Measurements from ENCODE around the gene DDX59.
A peak's percentile ranks its signal among the peaks of the same experiment; 100 is the strongest.

DDX59 gene

DNA sequence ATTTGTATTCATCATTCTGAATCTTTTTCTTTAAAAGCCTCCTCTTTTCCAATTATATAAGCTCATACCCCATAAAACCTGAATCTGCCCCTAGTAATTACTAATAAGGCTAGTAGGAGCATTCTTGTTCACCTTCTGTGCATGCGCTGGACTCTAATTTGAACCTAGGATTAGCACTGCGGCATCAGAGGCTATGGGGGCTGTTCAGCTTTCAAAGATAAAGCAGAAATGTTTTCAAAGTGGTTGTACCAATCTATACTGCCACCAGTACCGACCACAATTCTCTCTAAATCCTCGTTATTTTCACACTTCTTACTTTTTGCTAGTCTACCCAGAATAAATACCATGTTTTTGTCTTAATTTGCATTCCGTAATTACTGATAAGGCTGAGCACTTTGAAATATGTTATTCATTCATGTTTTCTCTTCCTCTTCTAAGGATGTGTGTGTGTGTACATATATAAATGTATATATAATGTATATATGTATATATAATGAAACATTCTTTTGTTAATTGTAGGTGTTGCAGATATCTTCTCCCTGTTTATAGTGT lies 1.6 kb upstream of the DDX59 start:
- H3K4me1 ChIP-seq (ENCODE audit: insufficient read depth, insufficient read length) = no peaks in the 10 kb centered on the region
- H3K4me3 ChIP-seq (ENCODE audit: insufficient read length, low read depth) = no peak overlapping the region
- H3K9me3 ChIP-seq (ENCODE audit: insufficient read depth, low read length) = no peaks in the 10 kb centered on the region
- TF ChIP-seq ZNF274 (IDR thresholded peaks at IDR 0.05; ENCODE audit: low read depth, low read length) (no peak), YY1 (IDR thresholded peaks at IDR 0.05; ENCODE audit: insufficient read depth, insufficient read length) (no peak), SUZ12 (IDR thresholded peaks at IDR 0.05; ENCODE audit: extremely low read depth, insufficient read depth, insufficient read length) (no peak)
- peaks cover 2% of the 10 kb centered on the region for H3K36me3 ChIP-seq (ENCODE audit: insufficient read depth, insufficient read length, low read length)
- no peak overlapping the region for H3K9ac ChIP-seq (ENCODE audit: insufficient read length, low read depth)
- no peaks in the 10 kb centered on the region for H3K27me3 ChIP-seq (ENCODE audit: insufficient read depth, insufficient read length)
- no peak for DNase-seq (ENCODE audit: low read depth, low spot score)

DNA sequence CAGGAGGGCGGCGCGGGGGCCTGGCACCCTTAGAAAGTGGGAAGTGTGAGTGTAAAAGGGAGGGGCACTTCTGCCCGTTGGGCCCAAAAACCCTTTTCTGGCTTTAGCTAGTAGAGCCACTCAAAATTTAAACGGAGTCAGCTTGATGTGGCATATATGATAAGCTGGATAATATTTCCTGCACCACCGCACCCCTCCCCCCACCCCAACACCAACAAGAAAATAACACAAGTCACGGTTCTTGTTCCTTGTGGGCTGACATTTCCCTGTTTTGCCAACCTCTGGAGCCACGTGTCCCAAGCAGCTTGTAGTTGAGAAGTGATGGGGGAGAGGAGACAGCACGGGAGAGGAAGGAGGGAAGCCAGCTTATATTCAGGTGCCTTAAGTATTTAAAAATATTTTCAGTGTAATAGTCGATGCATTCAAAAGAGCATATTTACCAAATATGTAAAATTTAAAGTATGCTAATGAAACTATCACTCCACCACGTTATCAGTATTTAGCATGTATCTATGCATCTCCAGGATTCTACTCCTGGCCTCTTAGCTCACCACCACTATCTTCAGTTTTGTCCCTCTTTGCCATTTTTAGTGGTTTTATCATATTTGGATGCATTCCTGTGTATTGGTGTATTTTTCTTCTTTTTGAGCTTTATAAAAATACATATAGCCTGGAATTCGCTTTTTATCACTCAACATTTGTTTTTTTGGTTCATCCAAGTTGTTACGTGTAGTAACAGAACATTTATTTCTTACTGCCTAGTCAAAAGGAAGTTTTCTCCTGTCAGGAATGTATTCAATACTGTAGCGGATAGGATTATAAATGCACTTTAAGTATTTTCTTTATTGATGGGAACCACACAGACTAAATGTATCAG lies 773 bp upstream of the DDX59 start:
- no peaks in the 10 kb centered on the region for H3K4me1 ChIP-seq (ENCODE audit: insufficient read depth, insufficient read length)
- H3K4me3 ChIP-seq (ENCODE audit: insufficient read length, low read depth) = peak overlapping the region; percentile 64
- H3K36me3 ChIP-seq (ENCODE audit: insufficient read depth, insufficient read length, low read length) = peaks cover 10% of the 10 kb centered on the region
- H3K9ac ChIP-seq (ENCODE audit: insufficient read length, low read depth) = peak overlapping the region; percentile 52
- no peaks in the 10 kb centered on the region for H3K9me3 ChIP-seq (ENCODE audit: insufficient read depth, low read length)
- TF ChIP-seq ZNF274 (IDR thresholded peaks at IDR 0.05; ENCODE audit: low read depth, low read length) (no peak), YY1 (IDR thresholded peaks at IDR 0.05; ENCODE audit: insufficient read depth, insufficient read length) (no peak), SUZ12 (IDR thresholded peaks at IDR 0.05; ENCODE audit: extremely low read depth, insufficient read depth, insufficient read length) (no peak)
- DNase-seq (ENCODE audit: low read depth, low spot score) = peak; percentile 33
- H3K27me3 ChIP-seq (ENCODE audit: insufficient read depth, insufficient read length) = no peaks in the 10 kb centered on the region

DNA sequence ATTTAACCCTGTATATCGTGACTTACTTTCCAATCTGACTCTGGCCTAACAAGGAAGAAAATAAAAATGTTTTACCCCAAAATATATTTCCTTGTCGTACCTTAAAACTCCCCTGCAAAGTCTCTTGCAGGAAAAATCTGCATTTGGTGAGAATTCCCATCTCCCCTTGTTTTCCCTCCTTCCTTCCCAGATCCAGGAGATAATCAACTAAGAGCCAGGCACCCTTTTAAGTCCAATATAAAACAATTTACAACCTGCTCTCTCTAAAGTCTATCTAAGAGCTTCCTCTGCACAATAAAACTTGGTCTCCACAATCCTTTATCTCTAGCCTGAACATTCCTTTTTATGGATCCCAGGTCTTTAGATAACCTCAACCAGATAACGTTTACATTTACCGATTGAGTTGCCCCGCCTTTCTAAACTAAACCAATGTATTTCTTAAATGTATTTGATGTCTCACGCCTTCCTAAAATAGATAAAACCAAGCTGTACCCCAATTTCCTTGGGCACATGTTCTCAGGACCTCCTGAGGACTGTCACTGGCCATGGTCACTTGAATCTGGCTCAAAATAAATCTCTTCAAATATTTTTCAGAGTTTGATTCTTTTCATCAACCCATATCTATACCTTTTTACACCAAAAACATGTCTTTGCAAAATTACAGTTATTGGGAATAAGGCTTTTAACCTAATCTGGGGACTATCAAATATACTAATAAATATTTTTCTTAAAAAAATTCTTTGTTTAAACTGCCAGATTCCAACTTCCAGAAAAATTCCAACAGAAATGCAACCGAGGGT lies 993 bp downstream of the DDX59 start:
- Histone ChIP-seq H3K4me1 (ENCODE audit: insufficient read depth, insufficient read length) (no peaks in the 10 kb centered on the region), H3K27me3 (ENCODE audit: insufficient read depth, insufficient read length) (no peaks in the 10 kb centered on the region), H3K9me3 (ENCODE audit: insufficient read depth, low read length) (no peaks in the 10 kb centered on the region), H3K9ac (ENCODE audit: insufficient read length, low read depth) (peak overlapping the region; percentile 91), H3K4me3 (ENCODE audit: insufficient read length, low read depth) (peak overlapping the region; percentile 84), H3K36me3 (ENCODE audit: insufficient read depth, insufficient read length, low read length) (peaks cover 26% of the 10 kb centered on the region)
- TF ChIP-seq SUZ12 (IDR thresholded peaks at IDR 0.05; ENCODE audit: extremely low read depth, insufficient read depth, insufficient read length) (no peak), YY1 (IDR thresholded peaks at IDR 0.05; ENCODE audit: insufficient read depth, insufficient read length) (no peak), ZNF274 (IDR thresholded peaks at IDR 0.05; ENCODE audit: low read depth, low read length) (no peak)
- DNase-seq (ENCODE audit: low read depth, low spot score) = no peak

DNA sequence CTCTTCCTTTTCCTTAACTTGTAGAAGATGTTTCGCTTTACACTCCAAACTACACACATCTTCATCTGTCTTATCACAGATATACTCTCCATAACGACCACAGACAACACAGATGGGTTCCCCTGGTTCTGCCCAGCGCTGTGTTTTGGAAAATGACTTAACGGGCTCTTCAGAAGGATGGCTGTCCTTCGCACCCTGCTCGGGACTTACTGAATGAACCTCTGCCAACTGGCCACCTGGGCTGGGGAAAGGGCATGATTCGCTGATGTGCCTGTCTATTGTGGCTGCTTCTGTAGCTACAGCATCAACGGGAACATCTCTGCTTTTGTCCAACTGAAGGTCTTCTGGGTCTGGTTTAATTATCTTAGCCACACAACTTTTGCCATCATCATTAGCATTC lies 3.4 kb downstream of the DDX59 start:
- no peak for DNase-seq (ENCODE audit: low read depth, low spot score)
- Histone ChIP-seq H3K4me3 (ENCODE audit: insufficient read length, low read depth) (no peak overlapping the region), H3K9ac (ENCODE audit: insufficient read length, low read depth) (no peak overlapping the region), H3K36me3 (ENCODE audit: insufficient read depth, insufficient read length, low read length) (peaks cover 49% of the 10 kb centered on the region), H3K4me1 (ENCODE audit: insufficient read depth, insufficient read length) (no peaks in the 10 kb centered on the region), H3K9me3 (ENCODE audit: insufficient read depth, low read length) (no peaks in the 10 kb centered on the region), H3K27me3 (ENCODE audit: insufficient read depth, insufficient read length) (no peaks in the 10 kb centered on the region)
- TF ChIP-seq YY1 (IDR thresholded peaks at IDR 0.05; ENCODE audit: insufficient read depth, insufficient read length) (no peak), SUZ12 (IDR thresholded peaks at IDR 0.05; ENCODE audit: extremely low read depth, insufficient read depth, insufficient read length) (no peak), ZNF274 (IDR thresholded peaks at IDR 0.05; ENCODE audit: low read depth, low read length) (no peak)

DNA sequence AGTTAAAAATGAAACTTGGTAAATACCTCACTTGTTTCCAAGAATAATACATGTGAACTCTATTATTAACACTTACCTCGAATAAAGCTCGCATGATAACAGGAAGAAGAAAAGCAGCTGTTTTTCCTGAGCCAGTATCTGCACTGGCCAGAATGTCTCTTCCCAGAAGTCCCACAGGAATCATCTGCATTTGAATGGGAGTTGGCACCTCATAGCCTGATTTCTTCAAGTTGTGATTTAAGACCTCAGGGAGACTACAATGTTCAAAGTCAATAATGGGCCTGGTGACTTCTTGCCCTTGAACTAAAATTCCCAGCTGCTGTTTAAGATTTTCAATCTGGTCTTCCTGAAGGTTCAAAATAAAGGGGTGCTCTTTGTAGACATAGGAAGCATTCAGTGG lies 3.8 kb downstream of the DDX59 start:
- no peaks in the 10 kb centered on the region for H3K9me3 ChIP-seq (ENCODE audit: insufficient read depth, low read length)
- DNase-seq (ENCODE audit: low read depth, low spot score) = peak; percentile 35
- TF ChIP-seq SUZ12 (IDR thresholded peaks at IDR 0.05; ENCODE audit: extremely low read depth, insufficient read depth, insufficient read length) (no peak), YY1 (IDR thresholded peaks at IDR 0.05; ENCODE audit: insufficient read depth, insufficient read length) (no peak), ZNF274 (IDR thresholded peaks at IDR 0.05; ENCODE audit: low read depth, low read length) (no peak)
- H3K9ac ChIP-seq (ENCODE audit: insufficient read length, low read depth) = no peak overlapping the region
- H3K36me3 ChIP-seq (ENCODE audit: insufficient read depth, insufficient read length, low read length) = peaks cover 53% of the 10 kb centered on the region
- H3K4me1 ChIP-seq (ENCODE audit: insufficient read depth, insufficient read length) = no peaks in the 10 kb centered on the region
- no peaks in the 10 kb centered on the region for H3K27me3 ChIP-seq (ENCODE audit: insufficient read depth, insufficient read length)
- H3K4me3 ChIP-seq (ENCODE audit: insufficient read length, low read depth) = no peak overlapping the region

DNA sequence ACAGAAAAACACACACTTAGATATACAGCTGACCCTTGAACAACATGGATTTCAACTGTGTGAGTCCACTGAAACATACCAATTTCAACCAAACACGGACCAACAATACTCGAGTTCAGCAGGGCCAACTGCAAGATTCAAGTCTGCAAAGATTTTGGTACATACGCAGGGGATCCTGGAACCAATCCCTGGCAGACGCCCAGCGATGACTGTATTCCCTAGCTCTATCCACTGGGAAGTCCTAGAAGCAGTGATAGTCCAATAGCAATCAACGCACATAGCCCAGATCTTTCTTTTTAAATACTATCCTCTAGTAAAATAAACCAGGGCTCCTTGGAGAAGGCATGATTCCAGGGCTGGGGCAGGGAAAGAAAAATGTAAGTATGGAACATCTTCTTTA lies 9.0 kb downstream of the DDX59 start:
- TF ChIP-seq SUZ12 (IDR thresholded peaks at IDR 0.05; ENCODE audit: extremely low read depth, insufficient read depth, insufficient read length) = no peak
- TF ChIP-seq ZNF274 (IDR thresholded peaks at IDR 0.05; ENCODE audit: low read depth, low read length) = no peak
- TF ChIP-seq YY1 (IDR thresholded peaks at IDR 0.05; ENCODE audit: insufficient read depth, insufficient read length) = no peak
- Histone ChIP-seq H3K4me3 (ENCODE audit: insufficient read length, low read depth) (no peak overlapping the region), H3K4me1 (ENCODE audit: insufficient read depth, insufficient read length) (no peaks in the 10 kb centered on the region), H3K9me3 (ENCODE audit: insufficient read depth, low read length) (no peaks in the 10 kb centered on the region), H3K9ac (ENCODE audit: insufficient read length, low read depth) (no peak overlapping the region), H3K36me3 (ENCODE audit: insufficient read depth, insufficient read length, low read length) (peaks cover 75% of the 10 kb centered on the region), H3K27me3 (ENCODE audit: insufficient read depth, insufficient read length) (no peaks in the 10 kb centered on the region)
- DNase-seq (ENCODE audit: low read depth, low spot score) = no peak

DNA sequence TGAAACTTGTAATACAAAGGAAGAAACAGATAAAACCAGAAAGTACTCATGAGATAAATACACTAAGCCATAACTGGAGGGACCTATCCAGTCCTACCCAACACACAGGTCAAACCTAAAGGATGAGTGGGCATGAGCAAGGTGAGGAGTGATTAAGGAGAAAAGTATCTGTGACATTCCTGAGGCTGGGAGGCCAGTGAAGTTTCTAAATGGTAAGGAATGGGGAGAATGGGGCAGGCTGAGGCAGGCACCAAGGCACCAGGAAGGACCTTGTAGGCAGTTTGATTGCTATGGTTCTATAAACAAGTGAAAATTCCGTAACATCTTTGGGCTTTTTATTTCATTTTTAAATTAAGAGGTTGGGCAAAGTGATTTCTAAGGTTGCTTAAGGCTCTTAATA lies 10.4 kb downstream of the DDX59 start:
- Histone ChIP-seq H3K4me3 (ENCODE audit: insufficient read length, low read depth) (no peak overlapping the region), H3K27me3 (ENCODE audit: insufficient read depth, insufficient read length) (no peaks in the 10 kb centered on the region), H3K36me3 (ENCODE audit: insufficient read depth, insufficient read length, low read length) (peaks cover 63% of the 10 kb centered on the region), H3K9ac (ENCODE audit: insufficient read length, low read depth) (no peak overlapping the region), H3K4me1 (ENCODE audit: insufficient read depth, insufficient read length) (peaks cover 3% of the 10 kb centered on the region), H3K9me3 (ENCODE audit: insufficient read depth, low read length) (no peaks in the 10 kb centered on the region)
- TF ChIP-seq ZNF274 (IDR thresholded peaks at IDR 0.05; ENCODE audit: low read depth, low read length) (no peak), SUZ12 (IDR thresholded peaks at IDR 0.05; ENCODE audit: extremely low read depth, insufficient read depth, insufficient read length) (no peak), YY1 (IDR thresholded peaks at IDR 0.05; ENCODE audit: insufficient read depth, insufficient read length) (no peak)
- peak; percentile 39 for DNase-seq (ENCODE audit: low read depth, low spot score)
